K562 (cell line): ENCODE data around the gene UNC13A. TPM values are rescaled to one million over a fixed set of nuclear protein-coding genes. Genes with fewer than 3 reads are reported as not detected.

Experiments
- ATAC-seq: fragments of 200-7000 bp; cut with Tn5 transposase; 3 replicates; pipeline ENCODE4 v1.9.1; 2020; ENCODE audit warnings: moderate library complexity
- BruUV-seq: library from RNA; stranded (reverse); fragments of 400-500 nt; replicated peaks from 2 replicates; lab custom pipeline; 2021; lab: Mats Ljungman, UMichigan
- CTCF ChIA-PET: fragments of 300-600 bp; formaldehyde crosslinking; extraction: SDS; loops from one replicate; lab custom pipeline; 2021; ENCODE audit warnings: low intra/inter-chr PET ratio; lab: Yijun Ruan, JAX
- POLR2A ChIA-PET: fragments of 300-600, 350-650 bp; sonication (Branson Sonifier 250); formaldehyde crosslinking; extraction: SDS; loops from one replicate; lab custom pipeline; 2021; ENCODE audit warnings: antibody characterized with exemption, inconsistent platforms; lab: Yijun Ruan, JAX
- DNase-seq, 4 experiments: peaks; one replicate each; pipeline versions ENCODE4 v3.0.0 to v3.0.0-alpha.2; 2011 to 2018; ENCODE audit warnings: low spot score in 3 of 4, mixed read lengths in 3 of 4; ENCODE audit errors: extremely low read depth in 1 of 4
- FAIRE-seq: peaks from 2 replicates; lab custom pipeline; 2011; peaks lifted over from hg19 to GRCh38; lab: Jason Lieb, UNC
- H2AFZ ChIP-seq: 2 replicates; pipeline ENCODE4 v1.6.0; 2011; ENCODE audit warnings: low read depth, low read length, control low read depth, inconsistent platforms
- H3K27ac ChIP-seq: fragments of 200-600 bp; 3 replicates; pipeline ENCODE4 v1.8.0; 2011; ENCODE audit warnings: low read depth, mild to moderate bottlenecking, control low read depth, inconsistent platforms, low read length, moderate library complexity, mixed read lengths; ENCODE audit errors: extremely low read depth
- H3K27me3 ChIP-seq, 2 experiments: fragments of 300-600 bp in 1 of 2; 2 replicates in 1 of 2; 3 replicates in 1 of 2; pipeline versions ENCODE4 v1.6.0 to v1.8.0; 2011; ENCODE audit warnings: inconsistent platforms in 2 of 2, low read length in 2 of 2, mild to moderate bottlenecking in 1 of 2, mixed read lengths in 1 of 2, moderate library complexity in 1 of 2; ENCODE audit not compliant: control insufficient read depth in 2 of 2, insufficient read depth in 2 of 2
- H3K36me3 ChIP-seq: fragments of 300-600 bp; 3 replicates; pipeline ENCODE4 v1.8.0; 2011; ENCODE audit warnings: mild to moderate bottlenecking, low read length, inconsistent platforms; ENCODE audit not compliant: control insufficient read depth, insufficient read depth
- H3K4me1 ChIP-seq, 2 experiments: fragments of 200-600 bp in 1 of 2; replicated peaks in 1 of 2; 2 replicates in 1 of 2; 3 replicates in 1 of 2; pipeline versions ENCODE4 v1.5.1 to v1.8.0; 2011; ENCODE audit warnings: inconsistent platforms in 2 of 2, low read length in 2 of 2, mild to moderate bottlenecking in 1 of 2, mixed read lengths in 1 of 2, moderate library complexity in 1 of 2; ENCODE audit not compliant: control insufficient read depth in 2 of 2, insufficient read depth in 2 of 2
- H3K4me2 ChIP-seq: 2 replicates; pipeline ENCODE4 v1.6.1; 2011; ENCODE audit warnings: low read length, control low read depth, inconsistent platforms, mixed read lengths; ENCODE audit not compliant: insufficient read depth
- H3K4me3 ChIP-seq: fragments of 200-600 bp; sonication (generic), shearing (Covaris generic); 2 replicates; pipeline ENCODE4 v1.5.1; 2016; ENCODE audit warnings: control low read depth, inconsistent platforms
- H3K79me2 ChIP-seq: fragments of 200-600 bp; 3 replicates; pipeline ENCODE4 v1.8.0; 2011; ENCODE audit warnings: low read length, inconsistent platforms; ENCODE audit not compliant: control insufficient read depth, insufficient read depth
- H3K9ac ChIP-seq, 2 experiments: 2 replicates each; pipeline versions ENCODE4 v1.6.0 to v1.6.1; 2011; ENCODE audit warnings: low read depth in 2 of 2, low read length in 2 of 2, control low read depth in 1 of 2, inconsistent platforms in 1 of 2, mild to moderate bottlenecking in 1 of 2, mixed read lengths in 1 of 2; ENCODE audit not compliant: insufficient read depth in 1 of 2
- H3K9me1 ChIP-seq: one replicate; pipeline ENCODE4 v1.6.0; 2011; ENCODE audit warnings: inconsistent platforms, mild to moderate bottlenecking, low read length, moderate library complexity; ENCODE audit not compliant: control insufficient read depth, insufficient read depth
- H3K9me3 ChIP-seq: replicated peaks from 2 replicates; pipeline ENCODE4 v1.5.1; 2011; ENCODE audit warnings: low read depth, low read length, inconsistent platforms; ENCODE audit not compliant: control insufficient read depth, insufficient read depth
- H4K20me1 ChIP-seq: replicated peaks from 2 replicates; pipeline ENCODE4 v1.6.1; 2011; ENCODE audit warnings: low read length, inconsistent platforms, mixed read lengths; ENCODE audit not compliant: control insufficient read depth, insufficient read depth
- MCM5 ChIP-seq: fragments of 450-650 bp; IDR thresholded peaks from 2 replicates; pipeline ENCODE4 v1.6.1; 2016; ENCODE audit warnings: low read depth
- PTRF ChIP-seq: fragments of 450-650 bp; IDR thresholded peaks from 2 replicates; pipeline ENCODE4 v1.6.1; 2016; ENCODE audit warnings: mild to moderate bottlenecking, missing genetic modification characterization, missing compliant biosample characterization
- RBFOX2 ChIP-seq: fragments of 200-400 bp; formaldehyde crosslinking; IDR thresholded peaks from 2 replicates; pipeline ENCODE4 v1.6.1; 2017; ENCODE audit warnings: low read depth, mild to moderate bottlenecking, low read length, moderate library complexity
- RNF2 ChIP-seq: sonication (generic); IDR thresholded peaks from 2 replicates; pipeline ENCODE4 v1.6.1; 2016
- SAP30 ChIP-seq: fragments of 200-600 bp; sonication (generic); IDR thresholded peaks from 2 replicates; pipeline ENCODE4 v1.6.1; 2012; ENCODE audit warnings: borderline replicate concordance, low read depth, mild to moderate bottlenecking, moderate library complexity, low read length, control low read depth, inconsistent platforms; ENCODE audit not compliant: insufficient read depth, poor library complexity, severe bottlenecking
- ZNF263 ChIP-seq: sonication (generic); formaldehyde crosslinking; IDR thresholded peaks from 2 replicates; pipeline ENCODE4 v1.8.0; 2022; ENCODE audit warnings: mild to moderate bottlenecking, missing genetic modification reagents, borderline replicate concordance
- WGBS: fragments of 100-300 bp; shearing (Covaris generic); methylation state at CpG from one replicate; pipeline ENCODE4 v1.1.6; 2016; ENCODE audit warnings: low coverage, mixed read lengths; ENCODE audit not compliant: insufficient coverage; ENCODE audit errors: missing lambda C conversion rate; 5-methylcytosine and 5-hydroxymethylcytosine counted together
- in situ Hi-C: fragments of 300-500 bp; cut with MboI; formaldehyde crosslinking; loops from 4 replicates; pipeline ENCODE4 v1.15.0; 2018; ENCODE audit warnings: inconsistent platforms, mixed read lengths
- intact Hi-C: fragments of 100-400 bp; cut with micrococcal nuclease; formaldehyde crosslinking; loops from 2 replicates; pipeline ENCODE4 v1.14.2; 2022
- polyA plus RNA-seq, 8 experiments: library from polyadenylated mRNA; depleted of rRNA in 4 of 8; stranded (reverse) in 5 of 8; unstranded in 3 of 8; fragments of >200 nt; fragmentation: Nextera tagmentation in 2 of 8; fragmentation: Illumina TruSeq in 1 of 8; extraction: Ambion mirVana in 2 of 8; extraction: Trizol in 1 of 8; gene quantifications; 2 replicates each; pipeline versions ENCODE4 v1.2.1 to v1.2.3, GENCODE V29; 2011 to 2014; ENCODE audit warnings: inconsistent platforms in 1 of 8, missing spikeins in 1 of 8
- total RNA-seq, 7 experiments: library from RNA; depleted of rRNA in 6 of 7; stranded (reverse); fragments of >200 nt in 6 of 7; fragmentation: Illumina TruSeq in 2 of 7; extraction: Trizol in 2 of 7; gene quantifications; 2 replicates each; pipeline versions ENCODE4 v1.2.1 to v1.2.3, GENCODE V29; 2011 to 2021; ENCODE audit warnings: low replicate concordance in 1 of 7
- TF ChIP-seq, protein P1 (sequence below): fragments of 250-450 bp; sonication (Bioruptor Pico); IDR thresholded peaks from 2 replicates; pipeline ENCODE4 v1.4.0; 2020; ENCODE audit warnings: mild to moderate bottlenecking, moderate library complexity, borderline replicate concordance
- TF ChIP-seq, protein P2 (sequence below): sonication (generic); formaldehyde crosslinking; IDR thresholded peaks from 2 replicates; pipeline ENCODE4 v1.8.1; 2023; ENCODE audit warnings: missing genetic modification reagents, mild to moderate bottlenecking, borderline replicate concordance
- TF ChIP-seq, protein P3 (sequence below): sonication (generic); formaldehyde crosslinking; IDR thresholded peaks from 2 replicates; pipeline ENCODE4 v1.8.1; 2023; ENCODE audit warnings: mild to moderate bottlenecking, missing genetic modification reagents

UNC13A gene
- total and polyA plus RNA-seq, 9 of the 15 experiments (the other 6 are each of a cell fraction or from before 2014, with no cell fraction given): 0.03 to 1.0 (median 0.25) TPM

DNA sequence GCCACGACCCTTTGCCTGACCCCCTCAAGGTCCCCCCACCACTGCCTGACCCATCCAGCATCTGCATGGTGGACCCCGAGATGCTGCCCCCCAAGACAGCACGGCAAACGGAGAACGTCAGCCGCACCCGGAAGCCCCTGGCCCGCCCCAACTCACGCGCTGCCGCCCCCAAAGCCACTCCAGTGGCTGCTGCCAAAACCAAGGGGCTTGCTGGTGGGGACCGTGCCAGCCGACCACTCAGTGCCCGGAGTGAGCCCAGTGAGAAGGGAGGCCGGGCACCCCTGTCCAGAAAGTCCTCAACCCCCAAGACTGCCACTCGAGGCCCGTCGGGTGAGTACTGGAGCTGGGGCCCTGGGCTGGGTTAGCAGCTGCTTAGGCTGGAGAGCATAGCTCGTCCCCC lies 39.7 kb upstream of the UNC13A start (continued):
- TF ChIP-seq MCM5 (no peak), RBFOX2 (peak; percentile 41), SAP30 (no peak)

DNA sequence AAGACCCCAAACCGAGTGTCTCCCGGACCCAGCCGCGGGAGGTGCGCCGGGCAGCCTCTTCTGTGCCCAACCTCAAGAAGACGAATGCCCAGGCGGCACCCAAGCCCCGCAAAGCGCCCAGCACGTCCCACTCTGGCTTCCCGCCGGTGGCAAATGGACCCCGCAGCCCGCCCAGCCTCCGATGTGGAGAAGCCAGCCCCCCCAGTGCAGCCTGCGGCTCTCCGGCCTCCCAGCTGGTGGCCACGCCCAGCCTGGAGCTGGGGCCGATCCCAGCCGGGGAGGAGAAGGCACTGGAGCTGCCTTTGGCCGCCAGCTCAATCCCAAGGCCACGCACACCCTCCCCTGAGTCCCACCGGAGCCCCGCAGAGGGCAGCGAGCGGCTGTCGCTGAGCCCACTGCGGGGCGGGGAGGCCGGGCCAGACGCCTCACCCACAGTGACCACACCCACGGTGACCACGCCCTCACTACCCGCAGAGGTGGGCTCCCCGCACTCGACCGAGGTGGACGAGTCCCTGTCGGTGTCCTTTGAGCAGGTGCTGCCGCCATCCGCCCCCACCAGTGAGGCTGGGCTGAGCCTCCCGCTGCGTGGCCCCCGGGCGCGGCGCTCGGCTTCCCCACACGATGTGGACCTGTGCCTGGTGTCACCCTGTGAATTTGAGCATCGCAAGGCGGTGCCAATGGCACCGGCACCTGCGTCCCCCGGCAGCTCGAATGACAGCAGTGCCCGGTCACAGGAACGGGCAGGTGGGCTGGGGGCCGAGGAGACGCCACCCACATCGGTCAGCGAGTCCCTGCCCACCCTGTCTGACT lies 39.0 kb upstream of the UNC13A start:
- H3K27ac ChIP-seq: no peak overlapping the region
- H3K4me2 ChIP-seq: no peak overlapping the region
- H3K36me3 ChIP-seq: peaks cover 89% of the 10 kb centered on the region
- ChIA-PET CTCF (no interaction called here), POLR2A (interaction anchor here (1.2 kb wide), 1 partner anchor 22 kb away, joined by 3 read pairs; no protein-coding TSS in a partner anchor)
- peaks cover 1 to 28% of the 10 kb centered on the region in 2 experiments; a peak in 4 of 5 replicates for H3K4me1 ChIP-seq
- no peak overlapping the region for H2AFZ ChIP-seq
- H3K9ac ChIP-seq: 0 out of 4 replicates have a peak overlapping the region, but pooled peaks of 1 of the 2 experiments have one; percentile 43
- in situ Hi-C loops: no loop called here
- no TSS peak for BruUV-seq
- no peaks in the 10 kb centered on the region for H3K9me3 ChIP-seq
- peaks cover 14% of the 10 kb centered on the region for H3K79me2 ChIP-seq
- ATAC-seq (no peak; the same call in 2 of the 3 replicates), DNase-seq (peak in 1 of 4 experiments; percentile 46), FAIRE-seq (no peak)
- intact Hi-C loops: no loop called here
- H4K20me1 ChIP-seq: peaks cover 4% of the 10 kb centered on the region; the same call in 1 of the 2 replicates
- no peaks in the 10 kb centered on the region for H3K27me3 ChIP-seq
- 95% methylated on average over 35 of the region's 62 CpGs for WGBS
- no peaks in the 10 kb centered on the region for H3K9me1 ChIP-seq
- H3K4me3 ChIP-seq: no peak overlapping the region
- TF ChIP-seq ZNF263 (no peak), RNF2 (no peak), PTRF (tag) (no peak)
- TF ChIP-seq, protein P1, sequence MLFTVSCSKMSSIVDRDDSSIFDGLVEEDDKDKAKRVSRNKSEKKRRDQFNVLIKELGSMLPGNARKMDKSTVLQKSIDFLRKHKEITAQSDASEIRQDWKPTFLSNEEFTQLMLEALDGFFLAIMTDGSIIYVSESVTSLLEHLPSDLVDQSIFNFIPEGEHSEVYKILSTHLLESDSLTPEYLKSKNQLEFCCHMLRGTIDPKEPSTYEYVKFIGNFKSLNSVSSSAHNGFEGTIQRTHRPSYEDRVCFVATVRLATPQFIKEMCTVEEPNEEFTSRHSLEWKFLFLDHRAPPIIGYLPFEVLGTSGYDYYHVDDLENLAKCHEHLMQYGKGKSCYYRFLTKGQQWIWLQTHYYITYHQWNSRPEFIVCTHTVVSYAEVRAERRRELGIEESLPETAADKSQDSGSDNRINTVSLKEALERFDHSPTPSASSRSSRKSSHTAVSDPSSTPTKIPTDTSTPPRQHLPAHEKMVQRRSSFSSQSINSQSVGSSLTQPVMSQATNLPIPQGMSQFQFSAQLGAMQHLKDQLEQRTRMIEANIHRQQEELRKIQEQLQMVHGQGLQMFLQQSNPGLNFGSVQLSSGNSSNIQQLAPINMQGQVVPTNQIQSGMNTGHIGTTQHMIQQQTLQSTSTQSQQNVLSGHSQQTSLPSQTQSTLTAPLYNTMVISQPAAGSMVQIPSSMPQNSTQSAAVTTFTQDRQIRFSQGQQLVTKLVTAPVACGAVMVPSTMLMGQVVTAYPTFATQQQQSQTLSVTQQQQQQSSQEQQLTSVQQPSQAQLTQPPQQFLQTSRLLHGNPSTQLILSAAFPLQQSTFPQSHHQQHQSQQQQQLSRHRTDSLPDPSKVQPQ (CRISPR knock-in tag): no peak
- TF ChIP-seq, protein P2, sequence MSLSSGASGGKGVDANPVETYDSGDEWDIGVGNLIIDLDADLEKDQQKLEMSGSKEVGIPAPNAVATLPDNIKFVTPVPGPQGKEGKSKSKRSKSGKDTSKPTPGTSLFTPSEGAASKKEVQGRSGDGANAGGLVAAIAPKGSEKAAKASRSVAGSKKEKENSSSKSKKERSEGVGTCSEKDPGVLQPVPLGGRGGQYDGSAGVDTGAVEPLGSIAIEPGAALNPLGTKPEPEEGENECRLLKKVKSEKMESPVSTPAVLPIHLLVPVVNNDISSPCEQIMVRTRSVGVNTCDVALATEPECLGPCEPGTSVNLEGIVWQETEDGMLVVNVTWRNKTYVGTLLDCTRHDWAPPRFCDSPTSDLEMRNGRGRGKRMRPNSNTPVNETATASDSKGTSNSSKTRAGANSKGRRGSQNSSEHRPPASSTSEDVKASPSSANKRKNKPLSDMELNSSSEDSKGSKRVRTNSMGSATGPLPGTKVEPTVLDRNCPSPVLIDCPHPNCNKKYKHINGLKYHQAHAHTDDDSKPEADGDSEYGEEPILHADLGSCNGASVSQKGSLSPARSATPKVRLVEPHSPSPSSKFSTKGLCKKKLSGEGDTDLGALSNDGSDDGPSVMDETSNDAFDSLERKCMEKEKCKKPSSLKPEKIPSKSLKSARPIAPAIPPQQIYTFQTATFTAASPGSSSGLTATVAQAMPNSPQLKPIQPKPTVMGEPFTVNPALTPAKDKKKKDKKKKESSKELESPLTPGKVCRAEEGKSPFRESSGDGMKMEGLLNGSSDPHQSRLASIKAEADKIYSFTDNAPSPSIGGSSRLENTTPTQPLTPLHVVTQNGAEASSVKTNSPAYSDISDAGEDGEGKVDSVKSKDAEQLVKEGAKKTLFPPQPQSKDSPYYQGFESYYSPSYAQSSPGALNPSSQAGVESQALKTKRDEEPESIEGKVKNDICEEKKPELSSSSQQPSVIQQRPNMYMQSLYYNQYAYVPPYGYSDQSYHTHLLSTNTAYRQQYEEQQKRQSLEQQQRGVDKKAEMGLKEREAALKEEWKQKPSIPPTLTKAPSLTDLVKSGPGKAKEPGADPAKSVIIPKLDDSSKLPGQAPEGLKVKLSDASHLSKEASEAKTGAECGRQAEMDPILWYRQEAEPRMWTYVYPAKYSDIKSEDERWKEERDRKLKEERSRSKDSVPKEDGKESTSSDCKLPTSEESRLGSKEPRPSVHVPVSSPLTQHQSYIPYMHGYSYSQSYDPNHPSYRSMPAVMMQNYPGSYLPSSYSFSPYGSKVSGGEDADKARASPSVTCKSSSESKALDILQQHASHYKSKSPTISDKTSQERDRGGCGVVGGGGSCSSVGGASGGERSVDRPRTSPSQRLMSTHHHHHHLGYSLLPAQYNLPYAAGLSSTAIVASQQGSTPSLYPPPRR: no peak
- TF ChIP-seq, protein P3, sequence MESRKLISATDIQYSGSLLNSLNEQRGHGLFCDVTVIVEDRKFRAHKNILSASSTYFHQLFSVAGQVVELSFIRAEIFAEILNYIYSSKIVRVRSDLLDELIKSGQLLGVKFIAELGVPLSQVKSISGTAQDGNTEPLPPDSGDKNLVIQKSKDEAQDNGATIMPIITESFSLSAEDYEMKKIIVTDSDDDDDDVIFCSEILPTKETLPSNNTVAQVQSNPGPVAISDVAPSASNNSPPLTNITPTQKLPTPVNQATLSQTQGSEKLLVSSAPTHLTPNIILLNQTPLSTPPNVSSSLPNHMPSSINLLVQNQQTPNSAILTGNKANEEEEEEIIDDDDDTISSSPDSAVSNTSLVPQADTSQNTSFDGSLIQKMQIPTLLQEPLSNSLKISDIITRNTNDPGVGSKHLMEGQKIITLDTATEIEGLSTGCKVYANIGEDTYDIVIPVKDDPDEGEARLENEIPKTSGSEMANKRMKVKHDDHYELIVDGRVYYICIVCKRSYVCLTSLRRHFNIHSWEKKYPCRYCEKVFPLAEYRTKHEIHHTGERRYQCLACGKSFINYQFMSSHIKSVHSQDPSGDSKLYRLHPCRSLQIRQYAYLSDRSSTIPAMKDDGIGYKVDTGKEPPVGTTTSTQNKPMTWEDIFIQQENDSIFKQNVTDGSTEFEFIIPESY (CRISPR knock-in tag): peak; percentile 23; the same call in 1 of the 2 replicates
